OCI-LY1 (cell line): Measurements from ENCODE around the gene BEST3.

ENCODE experiments used
- EZH2 ChIP-seq: fragments of 200-600 bp; sonication (generic), shearing (Covaris generic); IDR thresholded peaks from 2 replicates; pipeline ENCODE4 v1.8.0; 2017; ENCODE audit warnings: borderline replicate concordance, mixed run types, mild to moderate bottlenecking, antibody characterized with exemption, low read length, moderate library complexity, mixed read lengths
- TF ChIP-seq, protein P1 (sequence below): fragments of 200-600 bp; sonication (generic), shearing (Covaris generic); IDR thresholded peaks from 2 replicates; pipeline ENCODE4 v1.5.1; 2017; ENCODE audit warnings: mild to moderate bottlenecking, antibody characterized with exemption, low read length, moderate library complexity, mixed read lengths

DNA sequence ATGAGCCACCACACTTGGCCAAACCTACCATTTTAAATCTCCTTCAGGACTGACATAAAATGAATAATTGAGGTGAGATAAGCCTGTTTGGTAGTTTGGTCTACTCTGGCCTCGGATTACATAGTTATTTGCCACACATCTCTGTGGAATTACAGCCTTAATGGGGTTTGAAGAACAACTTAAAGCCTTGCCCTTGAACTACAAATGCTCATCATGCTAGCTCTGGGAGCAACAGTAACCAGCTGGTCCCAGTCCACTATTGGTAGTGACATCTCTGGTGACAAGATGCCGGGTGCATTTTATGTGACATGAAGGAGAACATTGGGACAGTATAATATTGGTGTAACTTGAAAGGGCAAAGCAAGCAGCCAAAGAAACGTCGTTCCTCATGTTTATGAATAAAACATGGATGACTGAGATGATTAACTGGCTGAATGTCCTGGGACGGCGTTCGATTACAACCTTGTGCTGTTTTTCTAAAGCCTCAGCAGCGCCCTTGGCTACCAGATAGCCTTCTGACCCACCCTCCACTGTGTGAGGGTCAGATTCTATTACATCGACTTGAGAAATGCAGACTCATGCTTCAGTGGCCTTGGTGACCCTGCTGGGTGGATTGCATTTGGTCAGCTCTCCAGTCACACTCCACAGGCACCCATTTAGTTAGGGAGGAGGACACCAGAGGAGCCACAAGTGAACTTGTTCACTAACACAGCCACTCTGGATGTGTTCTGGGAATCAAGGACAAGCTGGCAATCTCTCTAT lies 41.5 kb downstream of the BEST3 start:
- TF ChIP-seq, protein P1, sequence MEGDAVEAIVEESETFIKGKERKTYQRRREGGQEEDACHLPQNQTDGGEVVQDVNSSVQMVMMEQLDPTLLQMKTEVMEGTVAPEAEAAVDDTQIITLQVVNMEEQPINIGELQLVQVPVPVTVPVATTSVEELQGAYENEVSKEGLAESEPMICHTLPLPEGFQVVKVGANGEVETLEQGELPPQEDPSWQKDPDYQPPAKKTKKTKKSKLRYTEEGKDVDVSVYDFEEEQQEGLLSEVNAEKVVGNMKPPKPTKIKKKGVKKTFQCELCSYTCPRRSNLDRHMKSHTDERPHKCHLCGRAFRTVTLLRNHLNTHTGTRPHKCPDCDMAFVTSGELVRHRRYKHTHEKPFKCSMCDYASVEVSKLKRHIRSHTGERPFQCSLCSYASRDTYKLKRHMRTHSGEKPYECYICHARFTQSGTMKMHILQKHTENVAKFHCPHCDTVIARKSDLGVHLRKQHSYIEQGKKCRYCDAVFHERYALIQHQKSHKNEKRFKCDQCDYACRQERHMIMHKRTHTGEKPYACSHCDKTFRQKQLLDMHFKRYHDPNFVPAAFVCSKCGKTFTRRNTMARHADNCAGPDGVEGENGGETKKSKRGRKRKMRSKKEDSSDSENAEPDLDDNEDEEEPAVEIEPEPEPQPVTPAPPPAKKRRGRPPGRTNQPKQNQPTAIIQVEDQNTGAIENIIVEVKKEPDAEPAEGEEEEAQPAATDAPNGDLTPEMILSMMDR = no peak
- no peak for TF ChIP-seq EZH2
